Stimulated activated CD4-positive, alpha-beta T cell treated with anti-CD3 and anti-CD28 coated beads, TNF-alpha, amount 100 ng/mL, for 24 hours (primary cell): ENCODE data around the gene DNTT.
"Not testable (repeated sequence)": the region's sequence is repeated elsewhere in the genome, so short reads cannot be mapped to it uniquely, and the experiment has no call there.

ENCODE experiments used
- DNase-seq, 3 experiments: peaks; one replicate each; pipeline ENCODE4 v3.0.0-alpha.2; 2020; ENCODE audit warnings: low read depth in 3 of 3

Gene DNTT

GRCh38 chr10:96276426-96276825 is 27.8 kb upstream of the DNTT start:
- no peak for DNase-seq

GRCh38 chr10:96276831-96277230 is 27.4 kb upstream of the DNTT start:
- DNase-seq = no peak

- no peak for DNase-seq
These were observed 25.0 kb upstream of the DNTT start for GRCh38 chr10:96279191-96279641.

- DNase-seq = no peak
These were observed 23.4 kb upstream of the DNTT start for GRCh38 chr10:96280859-96281258.

- DNase-seq = no peak
These were observed 22.7 kb upstream of the DNTT start for GRCh38 chr10:96281444-96282029.

- no peak for DNase-seq
These were observed 20.9 kb upstream of the DNTT start for GRCh38 chr10:96283351-96283750.

GRCh38 chr10:96283756-96284155 is 20.5 kb upstream of the DNTT start:
- no peak for DNase-seq

- DNase-seq = no peak
These were observed 18.9 kb upstream of the DNTT start for GRCh38 chr10:96285331-96285752.

GRCh38 chr10:96287392-96288105 is 16.7 kb upstream of the DNTT start:
- DNase-seq = no peak

GRCh38 chr10:96288151-96288621 is 16.0 kb upstream of the DNTT start:
- no peak for DNase-seq

- no peak for DNase-seq
These were observed 14.9 kb upstream of the DNTT start for GRCh38 chr10:96289218-96289910.

- no peak for DNase-seq
These were observed 13.7 kb upstream of the DNTT start for GRCh38 chr10:96290368-96291133.

- no peak for DNase-seq
These were observed 11.0 kb upstream of the DNTT start for GRCh38 chr10:96292971-96293920.

GRCh38 chr10:96295475-96295874 is 8.8 kb upstream of the DNTT start:
- DNase-seq = no peak

- DNase-seq = no peak
These were observed 6.7 kb upstream of the DNTT start for GRCh38 chr10:96297486-96297885.

- DNase-seq = no peak
These were observed 5.9 kb upstream of the DNTT start for GRCh38 chr10:96298362-96298761.

- no peak for DNase-seq
These were observed 4.9 kb upstream of the DNTT start for GRCh38 chr10:96299383-96299782.

GRCh38 chr10:96301616-96302015 is 2.6 kb upstream of the DNTT start:
- no peak for DNase-seq

GRCh38 chr10:96305019-96305418 is 785 bp downstream of the DNTT start:
- DNase-seq = no peak

- DNase-seq = no peak
These were observed 2.3 kb downstream of the DNTT start for GRCh38 chr10:96306516-96306915.

- not testable (repeated sequence) for DNase-seq
These were observed 4.6 kb downstream of the DNTT start for GRCh38 chr10:96308854-96309253.
